Activated CD8-positive, alpha-beta T cell treated with anti-CD3 and anti-CD28 coated beads for 36 hours (primary cell): ENCODE data around the gene EXT2. TPM values are rescaled to one million over a fixed set of nuclear protein-coding genes. Genes with fewer than 3 reads are reported as not detected.

Experiments
- ATAC-seq: fragments of 200-7000 bp; cut with Tn5 transposase; one replicate; pipeline ENCODE4 v1.10.0; 2021; ENCODE audit warnings: mild to moderate bottlenecking, moderate library complexity
- CTCF ChIA-PET: fragments of 350-600 bp; sonication (Branson Sonifier 250); formaldehyde crosslinking; loops from one replicate; lab custom pipeline; 2021; ENCODE audit warnings: antibody characterized with exemption; lab: Charles Lee
- POLR2A ChIA-PET: fragments of 350-600 bp; sonication (Branson Sonifier 250); formaldehyde crosslinking; loops from one replicate; lab custom pipeline; 2021; ENCODE audit warnings: antibody characterized with exemption; lab: Charles Lee
- DNase-seq: peaks from one replicate; pipeline ENCODE4 v3.0.0-alpha.2; 2020
- H3K27ac Mint-ChIP-seq: one replicate; pipeline ENCODE4 v1.8.0; 2021; ENCODE audit warnings: mild to moderate bottlenecking, mixed read lengths
- H3K27me3 Mint-ChIP-seq: one replicate; pipeline ENCODE4 v1.8.0; 2021; ENCODE audit warnings: mixed read lengths
- H3K36me3 Mint-ChIP-seq: one replicate; pipeline ENCODE4 v1.8.0; 2021; ENCODE audit warnings: low read depth, mixed read lengths
- H3K4me1 Mint-ChIP-seq: one replicate; pipeline ENCODE4 v1.8.0; 2021; ENCODE audit warnings: low read depth, mixed read lengths
- H3K4me3 Mint-ChIP-seq: one replicate; pipeline ENCODE4 v1.8.0; 2021; ENCODE audit warnings: mild to moderate bottlenecking, moderate library complexity, mixed read lengths
- H3K9me3 Mint-ChIP-seq: one replicate; pipeline ENCODE4 v1.8.0; 2021; ENCODE audit warnings: mixed read lengths
- intact Hi-C: fragments of 100-400 bp; cut with micrococcal nuclease; formaldehyde crosslinking; loops from one replicate; pipeline ENCODE4 v1.10.0; 2022
- total RNA-seq, 2 experiments: library from RNA; stranded (reverse); gene quantifications; one replicate each; pipeline ENCODE4 v1.2.3, GENCODE V29; 2021
- TF ChIP-seq, protein P1 (sequence below): fragments of 200-600 bp; IDR thresholded peaks from one replicate; pipeline ENCODE4 v1.8.0; 2022; ENCODE audit warnings: antibody characterized with exemption, mild to moderate bottlenecking

EXT2 gene
- total RNA-seq, 2 experiments from 2014 or later: 20.0 to 20.2 TPM

- Mint-ChIP-seq H3K4me3 (no peak overlapping the region), H3K36me3 (no peaks in the 10 kb centered on the region), H3K27me3 (no peaks in the 10 kb centered on the region), H3K9me3 (no peaks in the 10 kb centered on the region), H3K27ac (no peak overlapping the region), H3K4me1 (peaks cover 9% of the 10 kb centered on the region)
- POLR2A ChIA-PET: no interaction called here
- no peak for DNase-seq
- no peak for ATAC-seq
- intact Hi-C loops: no loop called here
- TF ChIP-seq, protein P1, sequence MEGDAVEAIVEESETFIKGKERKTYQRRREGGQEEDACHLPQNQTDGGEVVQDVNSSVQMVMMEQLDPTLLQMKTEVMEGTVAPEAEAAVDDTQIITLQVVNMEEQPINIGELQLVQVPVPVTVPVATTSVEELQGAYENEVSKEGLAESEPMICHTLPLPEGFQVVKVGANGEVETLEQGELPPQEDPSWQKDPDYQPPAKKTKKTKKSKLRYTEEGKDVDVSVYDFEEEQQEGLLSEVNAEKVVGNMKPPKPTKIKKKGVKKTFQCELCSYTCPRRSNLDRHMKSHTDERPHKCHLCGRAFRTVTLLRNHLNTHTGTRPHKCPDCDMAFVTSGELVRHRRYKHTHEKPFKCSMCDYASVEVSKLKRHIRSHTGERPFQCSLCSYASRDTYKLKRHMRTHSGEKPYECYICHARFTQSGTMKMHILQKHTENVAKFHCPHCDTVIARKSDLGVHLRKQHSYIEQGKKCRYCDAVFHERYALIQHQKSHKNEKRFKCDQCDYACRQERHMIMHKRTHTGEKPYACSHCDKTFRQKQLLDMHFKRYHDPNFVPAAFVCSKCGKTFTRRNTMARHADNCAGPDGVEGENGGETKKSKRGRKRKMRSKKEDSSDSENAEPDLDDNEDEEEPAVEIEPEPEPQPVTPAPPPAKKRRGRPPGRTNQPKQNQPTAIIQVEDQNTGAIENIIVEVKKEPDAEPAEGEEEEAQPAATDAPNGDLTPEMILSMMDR: no peak
- CTCF ChIA-PET: no interaction called here
Measured at GRCh38 chr11:44261800-44262591, 166.5 kb downstream of the EXT2 start.

GRCh38 chr11:44263738-44264437, 168.4 kb downstream of the EXT2 start:
- peaks cover 2% of the 10 kb centered on the region for H3K4me1 Mint-ChIP-seq
- ATAC-seq (no peak), DNase-seq (no peak)
- intact Hi-C loops: no loop called here
- no peak overlapping the region for H3K27ac Mint-ChIP-seq
- ChIA-PET CTCF (no interaction called here), POLR2A (no interaction called here)
- no peaks in the 10 kb centered on the region for H3K27me3 Mint-ChIP-seq
- no peaks in the 10 kb centered on the region for H3K9me3 Mint-ChIP-seq
- no peak overlapping the region for H3K4me3 Mint-ChIP-seq
- TF ChIP-seq, protein P1: no peak
- H3K36me3 Mint-ChIP-seq: no peaks in the 10 kb centered on the region

GRCh38 chr11:44264438-44264749, 168.9 kb downstream of the EXT2 start:
- TF ChIP-seq, protein P1: no peak
- intact Hi-C loops: no loop called here
- ChIA-PET POLR2A (no interaction called here), CTCF (no interaction called here)
- ATAC-seq: no peak
- no peak for DNase-seq
- no peak overlapping the region for H3K4me3 Mint-ChIP-seq
- H3K36me3 Mint-ChIP-seq: no peaks in the 10 kb centered on the region
- no peaks in the 10 kb centered on the region for H3K9me3 Mint-ChIP-seq
- H3K4me1 Mint-ChIP-seq: no peaks in the 10 kb centered on the region
- no peak overlapping the region for H3K27ac Mint-ChIP-seq
- no peaks in the 10 kb centered on the region for H3K27me3 Mint-ChIP-seq

DNA sequence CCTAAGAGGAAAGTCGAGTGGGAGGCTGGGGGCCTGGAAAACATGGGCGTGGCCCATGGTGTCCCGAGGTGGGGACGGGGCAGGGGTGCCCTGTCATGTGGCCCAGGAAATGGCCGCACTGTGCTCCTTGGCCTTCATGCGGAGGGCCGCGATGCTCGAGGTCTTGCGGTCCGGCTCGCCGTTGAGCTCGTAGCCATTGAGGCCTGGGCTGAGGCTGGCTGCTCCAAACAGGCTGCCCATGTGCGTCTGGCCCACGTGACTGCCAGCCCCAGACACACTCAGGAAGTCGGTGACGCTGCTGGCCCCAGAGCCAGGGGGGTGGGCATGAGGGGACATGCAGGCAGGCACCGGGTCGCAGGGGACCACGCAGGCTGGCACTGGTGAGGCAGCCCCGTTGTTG, 169.3 kb downstream of the EXT2 start:
- no peak overlapping the region for H3K4me3 Mint-ChIP-seq
- H3K27me3 Mint-ChIP-seq: no peaks in the 10 kb centered on the region
- H3K4me1 Mint-ChIP-seq: no peaks in the 10 kb centered on the region
- H3K9me3 Mint-ChIP-seq: no peaks in the 10 kb centered on the region
- no peak overlapping the region for H3K27ac Mint-ChIP-seq
- CTCF ChIA-PET: no interaction called here
- POLR2A ChIA-PET: no interaction called here
- TF ChIP-seq, protein P1: no peak
- DNase-seq (no peak), ATAC-seq (no peak)
- intact Hi-C loops: no loop called here
- H3K36me3 Mint-ChIP-seq: no peaks in the 10 kb centered on the region

- Mint-ChIP-seq H3K9me3 (no peaks in the 10 kb centered on the region), H3K27me3 (no peaks in the 10 kb centered on the region), H3K4me3 (no peak overlapping the region), H3K36me3 (no peaks in the 10 kb centered on the region), H3K27ac (no peak overlapping the region), H3K4me1 (no peaks in the 10 kb centered on the region)
- TF ChIP-seq, protein P1: no peak
- intact Hi-C loops: no loop called here
- DNase-seq: no peak
- ChIA-PET CTCF (no interaction called here), POLR2A (no interaction called here)
- no peak for ATAC-seq
Measured at GRCh38 chr11:44266056-44266780, 170.7 kb downstream of the EXT2 start.
